Liver (tissue), 9 donors: ENCODE data around the gene C11orf87. TPM values are rescaled to one million over a fixed set of nuclear protein-coding genes. Genes with fewer than 3 reads are reported as not detected.

ENCODE experiments used
- DNase-seq: peaks from one replicate; pipeline ENCODE4 v3.0.0-alpha.2; 2017; ENCODE audit warnings: low spot score
- H3K27ac ChIP-seq, 2 donors: one replicate each; pipeline ENCODE4 v1.7.0; 2013; ENCODE audit warnings: inconsistent platforms in 2 of 2, low read length in 2 of 2, control low read depth in 1 of 2, low read depth in 1 of 2, mild to moderate bottlenecking in 1 of 2
- H3K27me3 ChIP-seq, 4 donors: one replicate each; pipeline versions ENCODE4 v1.6.1 to v1.7.0; 2013; ENCODE audit warnings: low read length in 3 of 4, inconsistent platforms in 1 of 4, mild to moderate bottlenecking in 1 of 4, moderate library complexity in 1 of 4; ENCODE audit not compliant: control insufficient read depth in 4 of 4, insufficient read depth in 4 of 4
- H3K36me3 ChIP-seq, 4 donors: one replicate each; pipeline versions ENCODE4 v1.6.1 to v1.7.0; 2013; ENCODE audit warnings: low read length in 3 of 4, mild to moderate bottlenecking in 3 of 4, low read depth in 1 of 4, moderate library complexity in 1 of 4; ENCODE audit not compliant: control insufficient read depth in 4 of 4, insufficient read depth in 3 of 4
- H3K4me1 ChIP-seq, 4 donors: one replicate each; pipeline versions ENCODE4 v1.6.1 to v1.7.0; 2013; ENCODE audit warnings: low read length in 3 of 4, mild to moderate bottlenecking in 3 of 4, moderate library complexity in 1 of 4; ENCODE audit not compliant: control insufficient read depth in 4 of 4, insufficient read depth in 4 of 4
- H3K4me3 ChIP-seq, 3 donors: one replicate each; pipeline versions ENCODE4 v1.6.1 to v1.7.0; 2013; ENCODE audit warnings: low read length in 3 of 3, control low read depth in 1 of 3, low read depth in 1 of 3, mild to moderate bottlenecking in 1 of 3
- H3K9ac ChIP-seq, 2 donors: one replicate each; pipeline ENCODE4 v1.7.0; 2013; ENCODE audit warnings: low read length in 2 of 2, mild to moderate bottlenecking in 2 of 2, moderate library complexity in 2 of 2, control low read depth in 1 of 2, low read depth in 1 of 2
- H3K9me3 ChIP-seq, 4 donors: one replicate each; pipeline versions ENCODE4 v1.6.1 to v1.7.0; 2013; ENCODE audit warnings: low read length in 3 of 4; ENCODE audit not compliant: control insufficient read depth in 4 of 4
- CTCF ChIP-seq: fragments of 150-350 bp; IDR thresholded peaks from 2 replicates; pipeline ENCODE4 v1.5.1; 2017; ENCODE audit warnings: improper control_type of control experiment, low read depth, low read length; ENCODE audit not compliant: missing input control
- EGR1 ChIP-seq, 2 donors: IDR thresholded peaks; 2 replicates each; pipeline ENCODE4 v1.6.1; 2016 to 2018; ENCODE audit warnings: antibody characterized with exemption in 2 of 2, low read depth in 2 of 2
- FOXA1 ChIP-seq: IDR thresholded peaks from 2 replicates; pipeline ENCODE4 v1.6.1; 2016; ENCODE audit warnings: antibody characterized with exemption
- FOXA2 ChIP-seq: IDR thresholded peaks from 2 replicates; pipeline ENCODE4 v1.6.1; 2016; ENCODE audit warnings: antibody characterized with exemption
- GABPA ChIP-seq, 2 donors: IDR thresholded peaks in 1 of 2; conservative IDR thresholded peaks in 1 of 2; 2 replicates each; pipeline ENCODE4 v1.6.1; 2016; ENCODE audit warnings: antibody characterized with exemption in 2 of 2, mild to moderate bottlenecking in 1 of 2, moderate library complexity in 1 of 2
- HNF4A ChIP-seq, 2 donors: conservative IDR thresholded peaks; 2 replicates each; pipeline ENCODE4 v1.6.1; 2016; ENCODE audit warnings: antibody characterized with exemption in 2 of 2, mild to moderate bottlenecking in 2 of 2
- HNF4G ChIP-seq: IDR thresholded peaks from 2 replicates; pipeline ENCODE4 v1.6.1; 2016; ENCODE audit warnings: antibody characterized with exemption
- JUND ChIP-seq, 2 donors: IDR thresholded peaks; 2 replicates each; pipeline ENCODE4 v1.6.1; 2016; ENCODE audit warnings: antibody characterized with exemption in 2 of 2
- RAD21 ChIP-seq, 2 donors: IDR thresholded peaks; 2 replicates each; pipeline ENCODE4 v1.6.1; 2016; ENCODE audit warnings: antibody characterized with exemption in 2 of 2, mild to moderate bottlenecking in 2 of 2
- REST ChIP-seq: IDR thresholded peaks from 2 replicates; pipeline ENCODE4 v1.6.1; 2016; ENCODE audit warnings: antibody characterized with exemption, mild to moderate bottlenecking
- RXRA ChIP-seq, 2 donors: IDR thresholded peaks; 2 replicates each; pipeline ENCODE4 v1.6.1; 2017 to 2018; ENCODE audit warnings: antibody characterized with exemption in 2 of 2, mild to moderate bottlenecking in 1 of 2
- SP1 ChIP-seq: IDR thresholded peaks from 2 replicates; pipeline ENCODE4 v1.6.1; 2018; ENCODE audit warnings: antibody characterized with exemption, mild to moderate bottlenecking
- TAF1 ChIP-seq: conservative IDR thresholded peaks from 2 replicates; pipeline ENCODE4 v1.6.1; 2016; ENCODE audit warnings: antibody characterized with exemption, mild to moderate bottlenecking
- YY1 ChIP-seq: IDR thresholded peaks from 2 replicates; pipeline ENCODE4 v1.6.1; 2016; ENCODE audit warnings: antibody characterized with exemption, mild to moderate bottlenecking
- ZBTB33 ChIP-seq: IDR thresholded peaks from 2 replicates; pipeline ENCODE4 v1.6.1; 2016; ENCODE audit warnings: antibody characterized with exemption
- WGBS: extraction: QIAGEN DNeasy Blood & Tissue Kit; methylation state at CpG from one replicate; pipeline ENCODE4 v1.1.7; 2013; 5-methylcytosine and 5-hydroxymethylcytosine counted together
- polyA plus RNA-seq, 2 donors: library from polyadenylated mRNA; stranded (reverse) in 1 of 2; unstranded in 1 of 2; fragments of 200-250 nt in 1 of 2; fragments of >200 nt in 1 of 2; fragmentation: Nextera tagmentation in 1 of 2; extraction: Ambion mirVana in 1 of 2; gene quantifications; one replicate each; pipeline versions ENCODE4 v1.2.1 to v1.2.3, GENCODE V29; 2013 to 2015
- total RNA-seq, 2 donors: library from RNA; depleted of rRNA; stranded (reverse); fragments of >200 nt; gene quantifications; one replicate each; pipeline ENCODE4 v1.2.3, GENCODE V29; 2014
- TF ChIP-seq, protein P1 (sequence below): IDR thresholded peaks from 2 replicates; pipeline ENCODE4 v1.6.1; 2016; ENCODE audit warnings: antibody characterized with exemption
- TF ChIP-seq, protein P2 (sequence below): IDR thresholded peaks from 2 replicates; pipeline ENCODE4 v1.6.1; 2016; ENCODE audit warnings: antibody characterized with exemption
- donor health status: healthy.
- donor health status: healthy.
- donor health status: healthy.
- donor health status: healthy.
- donor health status: healthy.

C11orf87 gene
- total and polyA plus RNA-seq, 4 donors: not detected

GRCh38 chr11:109401545-109401944 is 20.4 kb upstream of the C11orf87 start (continued):
- TF ChIP-seq ZBTB33: no peak

- Histone ChIP-seq H3K4me1 (no peaks in the 10 kb centered on the region), H3K27ac (no peak overlapping the region), H3K27me3 (no peaks in the 10 kb centered on the region), H3K9me3 (no peaks in the 10 kb centered on the region), H3K9ac (no peak overlapping the region), H3K4me3 (no peak overlapping the region), H3K36me3 (no peaks in the 10 kb centered on the region)
- TF ChIP-seq HNF4G (no peak), ZBTB33 (no peak), SP1 (no peak), REST (no peak), FOXA1 (no peak), JUND (IDR thresholded peaks at IDR 0.05) (no peak), GABPA (IDR thresholded peaks at IDR 0.05 in 1 of 2, conservative IDR thresholded peaks at IDR 0.05 in 1 of 2) (no peak), HNF4A (conservative IDR thresholded peaks at IDR 0.05) (no peak), FOXA2 (no peak), RXRA (IDR thresholded peaks at IDR 0.05) (no peak)
- TF ChIP-seq, protein P1, sequence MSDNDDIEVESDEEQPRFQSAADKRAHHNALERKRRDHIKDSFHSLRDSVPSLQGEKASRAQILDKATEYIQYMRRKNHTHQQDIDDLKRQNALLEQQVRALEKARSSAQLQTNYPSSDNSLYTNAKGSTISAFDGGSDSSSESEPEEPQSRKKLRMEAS: no peak
- TF ChIP-seq, protein P2, sequence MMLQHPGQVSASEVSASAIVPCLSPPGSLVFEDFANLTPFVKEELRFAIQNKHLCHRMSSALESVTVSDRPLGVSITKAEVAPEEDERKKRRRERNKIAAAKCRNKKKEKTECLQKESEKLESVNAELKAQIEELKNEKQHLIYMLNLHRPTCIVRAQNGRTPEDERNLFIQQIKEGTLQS: no peak
- no peak for DNase-seq
Measured at GRCh38 chr11:109405671-109406070, 16.3 kb upstream of the C11orf87 start.

DNA sequence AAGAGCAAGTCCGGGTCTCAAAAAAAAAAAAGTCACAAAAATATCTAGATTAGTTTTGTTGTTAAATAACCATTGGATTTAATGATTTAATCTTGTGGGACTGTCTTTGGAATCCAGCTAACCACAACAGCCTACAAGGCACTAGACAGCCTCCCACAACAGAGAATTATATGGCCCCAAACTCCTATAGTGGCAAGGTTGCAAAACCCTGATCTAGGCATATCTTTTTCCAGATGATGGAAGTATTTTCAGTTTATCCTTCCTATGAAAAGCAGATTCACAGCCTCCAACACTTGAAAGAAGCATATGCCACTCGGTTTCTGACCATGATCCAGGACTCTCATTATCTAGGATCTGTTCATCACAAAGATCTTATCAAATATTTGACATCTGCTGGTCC is 5.4 kb upstream of the C11orf87 start:
- no peaks in the 10 kb centered on the region for H3K36me3 ChIP-seq
- 41% methylated on average over 2 of the region's 2 CpGs for WGBS
- no peak for TF ChIP-seq SP1
- TF ChIP-seq CTCF: no peak
- no peak for TF ChIP-seq EGR1 (IDR thresholded peaks at IDR 0.05; ENCODE audit: low read depth in 2 of 2)
- TF ChIP-seq TAF1: no peak
- no peak for TF ChIP-seq FOXA1
- TF ChIP-seq RAD21 (IDR thresholded peaks at IDR 0.05): no peak
- no peak for TF ChIP-seq YY1
- TF ChIP-seq ZBTB33: no peak
- no peak for DNase-seq
- H3K9me3 ChIP-seq: no peaks in the 10 kb centered on the region
- H3K9ac ChIP-seq: no peak overlapping the region
- H3K27me3 ChIP-seq: no peaks in the 10 kb centered on the region
- H3K4me1 ChIP-seq: no peaks in the 10 kb centered on the region
- H3K4me3 ChIP-seq: no peak overlapping the region
- no peak overlapping the region for H3K27ac ChIP-seq
